HFFc6 (cell line): ENCODE data around the gene CRYBA2. TPM values are rescaled to one million over a fixed set of nuclear protein-coding genes. Genes with fewer than 3 reads are reported as not detected.

Source experiments
- DNase-seq: peaks from one replicate; pipeline ENCODE4 v3.0.0-alpha.2; 2018
- H3K27ac Mint-ChIP-seq: 2 replicates; pipeline ENCODE4 v1.8.0; 2020; ENCODE audit warnings: mild to moderate bottlenecking, mixed read lengths
- H3K27me3 Mint-ChIP-seq: 2 replicates; pipeline ENCODE4 v1.8.0; 2021; ENCODE audit warnings: mild to moderate bottlenecking, moderate library complexity, mixed read lengths; ENCODE audit not compliant: insufficient read depth
- H3K36me3 Mint-ChIP-seq: 2 replicates; pipeline ENCODE4 v1.8.0; 2021; ENCODE audit warnings: low read depth, mixed read lengths
- H3K4me1 Mint-ChIP-seq: 2 replicates; pipeline ENCODE4 v1.8.0; 2020; ENCODE audit warnings: low read depth, mixed read lengths
- H3K4me3 Mint-ChIP-seq: 2 replicates; pipeline ENCODE4 v1.8.0; 2020; ENCODE audit warnings: mild to moderate bottlenecking, moderate library complexity, mixed read lengths
- H3K9me3 Mint-ChIP-seq: 2 replicates; pipeline ENCODE4 v1.8.0; 2020; ENCODE audit warnings: mild to moderate bottlenecking, mixed read lengths
- CTCF ChIP-seq: fragments of 200-600 bp; sonication (generic); IDR thresholded peaks from 2 replicates; pipeline ENCODE4 v1.5.0; 2021; ENCODE audit warnings: antibody characterized with exemption, mild to moderate bottlenecking
- total RNA-seq, 6 experiments: library from RNA; stranded (reverse); fragmentation: NEBNext Ultra II Directional; extraction: Animal tissue kit (Norgen Biotek cat#: 25700); gene quantifications; 2 replicates in 1 of 6; 3 replicates in 5 of 6; pipeline ENCODE4 v1.2.3, GENCODE V29; 2021

The CRYBA2 gene
- total RNA-seq, 6 experiments from 2014 or later: not detected

GRCh38 chr2:219026946-219027345 lies 33.7 kb upstream of the CRYBA2 start:
- Mint-ChIP-seq H3K4me3 (no peak overlapping the region), H3K27me3 (peaks cover 47% of the 10 kb centered on the region), H3K4me1 (no peaks in the 10 kb centered on the region), H3K27ac (no peak overlapping the region), H3K9me3 (no peaks in the 10 kb centered on the region), H3K36me3 (no peaks in the 10 kb centered on the region)
- TF ChIP-seq CTCF: no peak
- no peak for DNase-seq

GRCh38 chr2:219025637-219026585 lies 32.7 kb upstream of the CRYBA2 start:
- Mint-ChIP-seq H3K4me1 (no peaks in the 10 kb centered on the region), H3K4me3 (no peak overlapping the region), H3K27me3 (peaks cover 48% of the 10 kb centered on the region), H3K36me3 (no peaks in the 10 kb centered on the region), H3K9me3 (no peaks in the 10 kb centered on the region), H3K27ac (no peak overlapping the region)
- DNase-seq: no peak
- TF ChIP-seq CTCF: no peak

GRCh38 chr2:219024059-219024458 lies 30.8 kb upstream of the CRYBA2 start:
- Mint-ChIP-seq H3K27me3 (peaks cover 53% of the 10 kb centered on the region), H3K9me3 (no peaks in the 10 kb centered on the region), H3K27ac (no peak overlapping the region), H3K4me3 (no peak overlapping the region), H3K36me3 (no peaks in the 10 kb centered on the region), H3K4me1 (no peaks in the 10 kb centered on the region)
- no peak for TF ChIP-seq CTCF
- DNase-seq: no peak

GRCh38 chr2:219023045-219023605 lies 29.9 kb upstream of the CRYBA2 start:
- no peak overlapping the region for H3K27ac Mint-ChIP-seq
- TF ChIP-seq CTCF: no peak
- H3K4me3 Mint-ChIP-seq: no peak overlapping the region
- no peaks in the 10 kb centered on the region for H3K4me1 Mint-ChIP-seq
- no peaks in the 10 kb centered on the region for H3K9me3 Mint-ChIP-seq
- peaks cover 46% of the 10 kb centered on the region for H3K27me3 Mint-ChIP-seq
- no peak for DNase-seq
- no peaks in the 10 kb centered on the region for H3K36me3 Mint-ChIP-seq

- no peak overlapping the region for H3K27ac Mint-ChIP-seq
- no peak for TF ChIP-seq CTCF
- no peak overlapping the region for H3K4me3 Mint-ChIP-seq
- H3K4me1 Mint-ChIP-seq: no peaks in the 10 kb centered on the region
- no peaks in the 10 kb centered on the region for H3K36me3 Mint-ChIP-seq
- peaks cover 46% of the 10 kb centered on the region for H3K27me3 Mint-ChIP-seq
- no peak for DNase-seq
- no peaks in the 10 kb centered on the region for H3K9me3 Mint-ChIP-seq
These were observed 29.4 kb upstream of the CRYBA2 start for GRCh38 chr2:219022616-219023015.
